ENCODE results near the gene CYP27C1. TPM values are rescaled to one million over a fixed set of nuclear protein-coding genes. Genes with fewer than 3 reads are reported as not detected.
"Not testable (repeated sequence)": the region's sequence is repeated elsewhere in the genome, so short reads cannot be mapped to it uniquely, and the experiment has no call there.

The CYP27C1 gene
- total RNA-seq, 1 donor from 2014 or later, result not detected

DNA sequence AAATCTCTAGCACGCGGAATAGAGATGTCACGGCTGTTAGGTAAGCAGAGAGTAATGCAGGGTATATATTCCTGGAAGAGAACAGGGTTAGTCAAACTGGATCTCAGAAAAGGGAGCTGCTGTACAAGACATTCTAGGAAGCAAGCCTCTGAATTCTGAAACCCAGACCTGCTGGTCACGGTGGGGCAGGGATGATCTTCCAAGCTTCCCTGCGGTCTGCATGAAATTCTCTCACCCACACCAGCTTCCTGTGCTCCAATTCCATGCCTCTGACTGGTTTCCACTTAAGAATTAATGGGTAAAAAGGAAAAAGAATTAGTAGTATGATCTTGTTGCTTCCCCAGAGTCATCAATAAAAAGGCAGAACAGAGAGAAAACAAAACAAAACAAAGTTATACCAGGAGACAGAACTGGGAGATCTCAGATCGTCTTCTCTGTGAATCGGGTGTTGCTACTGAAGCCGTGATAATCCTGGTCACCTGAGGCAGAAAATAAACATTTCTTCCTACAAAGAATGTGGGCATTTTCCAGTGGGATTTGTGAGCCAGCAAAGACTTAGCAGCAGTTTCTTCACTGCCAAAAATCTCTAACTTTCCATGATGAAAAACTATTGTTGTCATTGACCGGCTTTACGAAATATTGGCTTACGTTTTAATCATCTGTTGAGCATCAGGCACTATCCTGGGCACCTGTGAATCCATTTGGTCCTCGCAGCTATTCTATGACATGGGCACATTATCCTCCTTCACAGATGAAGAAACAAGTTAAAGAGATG is 5.3 kb upstream of the CYP27C1 start:
- no peak for DNase-seq (ENCODE audit: low read depth, low spot score)

DNA sequence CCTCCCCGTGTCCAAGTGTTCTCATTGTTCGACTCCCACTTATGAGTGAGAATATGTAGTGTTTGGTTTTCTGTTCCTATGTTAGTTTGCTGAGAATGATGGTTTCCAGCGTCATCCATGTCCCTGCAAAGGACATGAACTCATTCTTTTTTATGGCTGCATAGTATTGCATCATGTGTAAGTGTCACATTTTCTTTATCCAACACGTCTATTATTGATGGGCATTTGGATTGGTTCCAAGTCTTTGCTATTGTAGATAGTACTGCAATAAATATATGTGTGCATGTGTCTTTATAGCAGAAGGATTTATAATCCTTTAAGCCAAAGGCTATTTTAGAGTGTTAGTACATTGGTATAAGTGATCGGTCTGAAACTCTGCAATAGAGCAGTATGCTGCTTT is 4.0 kb upstream of the CYP27C1 start:
- DNase-seq (ENCODE audit: low read depth, low spot score), result not testable (repeated sequence)

- DNase-seq (ENCODE audit: low read depth, low spot score), result no peak
Measured at GRCh38 chr2:127220768-127221527, 849 bp upstream of the CYP27C1 start.

- no peak for DNase-seq (ENCODE audit: low read depth, low spot score)
Measured at GRCh38 chr2:127219171-127220070, 678 bp downstream of the CYP27C1 start.

DNA sequence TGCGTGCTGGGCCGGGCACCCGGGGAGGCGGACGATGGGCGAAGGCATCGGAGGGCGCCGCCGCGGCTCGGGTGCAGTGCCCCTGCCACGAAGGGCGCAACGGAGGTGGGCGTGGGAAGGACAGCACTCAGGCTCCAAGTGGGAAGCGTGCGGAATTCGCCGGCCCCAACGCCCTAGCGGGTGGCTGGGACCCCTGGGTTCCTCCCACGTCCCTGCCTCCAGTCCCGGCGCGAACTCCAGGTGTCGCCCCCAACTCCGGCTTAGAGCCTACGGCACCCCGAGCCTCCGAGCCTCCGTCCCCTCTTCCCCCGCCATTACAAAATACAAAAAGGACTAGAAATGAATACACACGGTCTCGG is 1.3 kb downstream of the CYP27C1 start:
- no peak for DNase-seq (ENCODE audit: low read depth, low spot score)

GRCh38 chr2:127217470-127218325 is 2.4 kb downstream of the CYP27C1 start:
- DNase-seq (ENCODE audit: low read depth, low spot score), result no peak

DNA sequence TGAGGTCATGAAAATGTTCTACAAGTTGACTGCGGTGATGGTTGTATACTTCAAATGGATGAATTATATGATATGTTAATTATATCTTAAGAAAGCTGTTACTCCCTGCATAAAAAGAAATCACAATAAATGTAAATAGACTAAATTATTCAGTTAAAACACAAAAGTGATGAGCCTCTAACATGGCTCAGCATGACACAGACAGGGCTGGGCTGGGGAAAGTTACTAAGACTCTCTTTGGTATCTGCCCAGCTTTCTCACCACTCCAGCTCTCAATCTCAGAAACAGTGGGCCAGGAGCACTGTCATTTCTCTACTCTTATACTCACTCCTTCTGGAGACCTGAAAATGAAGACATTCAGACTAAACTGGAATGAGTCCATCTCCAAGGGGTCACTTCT is 3.5 kb downstream of the CYP27C1 start:
- no peak for DNase-seq (ENCODE audit: low read depth, low spot score)

DNA sequence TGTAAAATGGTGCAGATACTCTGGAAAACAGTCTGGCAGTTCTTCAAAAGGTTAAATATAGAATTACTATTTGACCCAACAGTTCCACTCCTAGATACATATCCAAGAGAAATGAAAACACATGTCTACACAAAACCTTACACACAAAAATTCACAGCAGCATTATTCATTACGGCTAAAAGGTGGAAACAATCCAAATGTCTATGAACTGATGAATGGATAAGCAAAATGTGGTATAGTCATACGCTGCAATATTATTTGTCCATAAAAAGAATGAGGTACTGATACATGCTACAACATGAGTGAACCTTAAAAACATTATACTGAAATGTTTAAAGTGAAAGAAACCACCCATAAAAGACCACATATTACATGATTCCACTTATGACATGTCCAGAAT is 4.0 kb downstream of the CYP27C1 start:
- no peak for DNase-seq (ENCODE audit: low read depth, low spot score)

DNA sequence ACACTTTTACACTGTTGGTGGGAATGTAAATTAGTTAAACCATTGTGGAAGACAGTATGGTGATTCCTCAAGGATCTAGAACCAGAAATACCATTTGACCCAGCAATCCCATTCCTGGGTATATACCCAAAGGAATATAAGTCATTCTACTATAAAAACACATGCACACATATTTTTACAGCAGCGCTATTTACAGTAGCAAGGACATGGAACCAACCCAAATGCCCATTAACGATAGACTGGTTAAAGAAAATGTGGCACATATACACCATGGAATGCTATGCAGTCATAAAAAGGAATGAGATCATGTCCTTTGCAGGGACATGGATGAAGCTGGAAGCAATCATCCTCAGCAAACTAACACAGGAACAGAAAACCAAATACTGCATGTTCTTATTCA is 5.9 kb downstream of the CYP27C1 start:
- DNase-seq (ENCODE audit: low read depth, low spot score), result not testable (repeated sequence)

DNA sequence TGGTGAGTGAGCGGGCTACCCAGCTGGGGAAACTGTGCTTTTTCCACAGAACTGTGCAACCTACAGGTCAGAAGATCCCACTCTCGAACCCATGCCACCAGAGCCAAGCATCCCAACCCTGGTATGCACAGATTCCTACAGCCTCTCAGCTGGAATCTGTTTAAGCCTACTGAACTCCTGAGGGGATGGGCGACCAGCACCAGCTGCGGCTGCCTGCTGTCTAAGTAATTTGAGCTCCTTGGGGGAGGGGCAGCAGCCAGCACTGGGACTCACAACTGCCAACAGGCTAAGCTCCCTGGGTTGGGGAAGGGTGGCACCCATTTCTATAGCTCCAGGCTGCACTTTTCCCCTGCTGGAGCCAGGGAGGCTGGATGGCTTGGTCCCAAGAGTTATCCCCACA is 11.8 kb downstream of the CYP27C1 start:
- no peak for DNase-seq (ENCODE audit: low read depth, low spot score)

- DNase-seq (ENCODE audit: low read depth, low spot score), result no peak
Measured at GRCh38 chr2:127205218-127206125, 14.6 kb downstream of the CYP27C1 start.

- DNase-seq (ENCODE audit: low read depth, low spot score), result no peak
Measured at GRCh38 chr2:127201452-127201851, 18.6 kb downstream of the CYP27C1 start.

- no peak for DNase-seq (ENCODE audit: low read depth, low spot score)
Measured at GRCh38 chr2:127200962-127201361, 19.1 kb downstream of the CYP27C1 start.

DNA sequence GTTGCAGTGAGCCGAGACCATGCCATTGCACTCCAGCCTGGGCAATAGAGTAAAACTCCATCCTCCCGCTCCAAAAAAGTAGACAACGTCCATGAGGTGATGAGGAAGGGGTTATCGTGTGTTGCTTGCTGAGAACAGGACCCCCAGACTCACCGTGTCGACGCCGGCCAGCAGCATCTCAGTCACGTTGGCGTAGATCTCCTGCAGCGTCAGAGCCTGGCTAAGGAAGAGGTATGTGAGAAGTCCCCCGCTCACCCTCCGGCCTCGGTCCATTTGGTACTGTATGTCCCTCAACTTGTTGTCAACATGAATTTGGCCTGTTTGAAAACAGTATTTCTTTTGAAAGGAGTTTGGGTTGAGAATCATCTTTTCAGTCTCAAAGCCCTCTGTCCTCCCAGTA is 20.9 kb downstream of the CYP27C1 start:
- DNase-seq (ENCODE audit: low read depth, low spot score), result no peak

- no peak for DNase-seq (ENCODE audit: low read depth, low spot score)
Measured at GRCh38 chr2:127197475-127198385, 22.4 kb downstream of the CYP27C1 start.

DNA sequence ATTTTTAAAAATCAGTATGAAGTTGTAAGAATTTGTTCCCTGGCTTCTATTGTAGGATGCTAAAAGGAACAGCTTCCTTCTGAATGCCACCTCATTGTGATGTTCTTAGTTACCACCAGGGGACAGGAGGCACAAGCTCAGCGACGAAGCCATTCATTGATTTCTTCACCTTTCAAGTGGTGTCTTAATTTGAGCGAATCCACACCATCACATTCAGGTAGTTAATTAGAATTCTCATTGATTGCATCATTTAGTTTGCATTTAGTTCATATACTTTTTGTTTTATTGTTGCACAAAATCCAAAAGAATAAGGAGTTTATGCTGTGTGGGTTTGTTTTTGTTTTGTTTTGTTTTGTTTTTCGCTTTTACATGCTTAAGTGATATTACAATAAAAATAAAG is 23.1 kb downstream of the CYP27C1 start:
- DNase-seq (ENCODE audit: low read depth, low spot score), result no peak

- DNase-seq (ENCODE audit: low read depth, low spot score), result no peak
Measured at GRCh38 chr2:127196549-127196948, 23.6 kb downstream of the CYP27C1 start.

DNA sequence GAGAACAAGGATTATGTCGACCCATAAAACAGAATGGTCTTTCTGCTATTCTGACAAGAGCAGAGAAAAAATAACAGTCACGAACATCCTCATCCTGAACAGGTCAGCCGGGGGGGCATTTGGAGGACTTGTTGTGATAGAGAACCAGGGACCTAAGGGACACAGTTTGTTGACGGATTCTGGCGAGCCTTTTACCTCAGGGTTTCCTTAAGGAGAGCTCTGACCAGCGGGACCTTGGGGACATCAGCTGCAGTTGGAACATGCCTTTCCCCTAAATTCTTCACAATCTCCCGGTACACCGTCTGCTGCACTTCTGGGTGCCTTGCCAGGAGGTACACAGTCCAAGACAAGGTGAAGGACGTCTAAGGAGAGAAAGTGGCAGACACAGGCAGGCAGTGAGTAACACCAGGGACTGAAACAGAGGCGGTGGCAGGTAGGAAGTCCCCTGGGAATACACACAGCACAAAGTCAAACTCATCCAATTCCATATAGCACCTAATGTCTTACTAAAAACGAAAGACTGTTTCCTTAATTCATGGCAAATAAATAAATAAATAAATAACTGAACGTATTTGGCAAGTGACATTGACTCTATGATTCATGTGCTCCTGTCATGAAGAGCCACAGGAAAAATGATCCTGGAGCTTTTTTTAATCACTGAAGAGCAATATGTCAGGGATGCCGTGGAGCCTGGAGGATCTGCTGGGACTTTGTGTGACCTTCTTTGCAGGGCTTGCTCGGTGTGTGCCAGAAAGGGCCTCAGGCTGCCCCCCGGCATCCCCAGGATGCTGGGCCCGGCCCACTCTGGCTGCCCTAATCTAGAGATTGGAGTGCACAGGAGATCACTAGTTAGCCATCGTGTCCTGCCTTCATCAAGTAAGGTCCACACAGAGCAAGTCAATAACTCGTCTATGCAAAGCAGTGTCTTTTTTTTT is 24.7 kb downstream of the CYP27C1 start:
- no peak for DNase-seq (ENCODE audit: low read depth, low spot score)

Measured in pulmonary artery endothelial cell (primary cell).